ENCODE data around the gene ARHGAP23.

The ARHGAP23 gene

DNA sequence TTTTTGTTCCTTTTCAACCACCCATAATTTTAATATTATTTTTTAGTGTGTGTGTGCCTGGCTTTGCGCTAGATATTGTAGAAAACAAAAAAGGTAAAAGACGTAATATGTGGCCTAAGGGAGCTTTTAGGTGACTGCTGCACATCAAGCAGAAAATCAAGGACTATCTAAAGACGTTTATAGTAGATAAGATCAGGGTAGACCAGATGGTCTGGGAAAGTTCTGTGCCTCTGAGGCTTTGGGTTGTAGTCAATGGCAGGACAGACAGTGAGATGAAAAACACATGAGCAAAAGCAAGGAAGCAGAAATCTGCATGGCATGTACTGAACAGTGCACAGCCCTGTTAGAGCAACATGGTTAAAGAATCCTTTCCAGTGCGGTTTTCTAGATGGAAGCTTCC, 26.8 kb upstream of the ARHGAP23 start:
- ATAC-seq (ENCODE audit: low read depth) (no peak), DNase-seq (ENCODE audit: low spot score) (no peak)
- no peak overlapping the region for H3K4me3 ChIP-seq (ENCODE audit: severe bottlenecking)
- H3K27me3 ChIP-seq (ENCODE audit: insufficient read depth, poor library complexity, severe bottlenecking), result no peaks in the 10 kb centered on the region
- no peaks in the 10 kb centered on the region for H3K4me1 ChIP-seq (ENCODE audit: insufficient read depth, poor library complexity, severe bottlenecking)
- peaks cover 5% of the 10 kb centered on the region for H3K36me3 ChIP-seq (ENCODE audit: low read depth)
- TF ChIP-seq, protein P1, sequence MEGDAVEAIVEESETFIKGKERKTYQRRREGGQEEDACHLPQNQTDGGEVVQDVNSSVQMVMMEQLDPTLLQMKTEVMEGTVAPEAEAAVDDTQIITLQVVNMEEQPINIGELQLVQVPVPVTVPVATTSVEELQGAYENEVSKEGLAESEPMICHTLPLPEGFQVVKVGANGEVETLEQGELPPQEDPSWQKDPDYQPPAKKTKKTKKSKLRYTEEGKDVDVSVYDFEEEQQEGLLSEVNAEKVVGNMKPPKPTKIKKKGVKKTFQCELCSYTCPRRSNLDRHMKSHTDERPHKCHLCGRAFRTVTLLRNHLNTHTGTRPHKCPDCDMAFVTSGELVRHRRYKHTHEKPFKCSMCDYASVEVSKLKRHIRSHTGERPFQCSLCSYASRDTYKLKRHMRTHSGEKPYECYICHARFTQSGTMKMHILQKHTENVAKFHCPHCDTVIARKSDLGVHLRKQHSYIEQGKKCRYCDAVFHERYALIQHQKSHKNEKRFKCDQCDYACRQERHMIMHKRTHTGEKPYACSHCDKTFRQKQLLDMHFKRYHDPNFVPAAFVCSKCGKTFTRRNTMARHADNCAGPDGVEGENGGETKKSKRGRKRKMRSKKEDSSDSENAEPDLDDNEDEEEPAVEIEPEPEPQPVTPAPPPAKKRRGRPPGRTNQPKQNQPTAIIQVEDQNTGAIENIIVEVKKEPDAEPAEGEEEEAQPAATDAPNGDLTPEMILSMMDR (IDR thresholded peaks at IDR 0.05; ENCODE audit: poor library complexity, severe bottlenecking), result no peak
- no peaks in the 10 kb centered on the region for H3K9me3 ChIP-seq (ENCODE audit: severe bottlenecking)
- H3K27ac ChIP-seq (ENCODE audit: poor library complexity, severe bottlenecking), result no peak overlapping the region

DNA sequence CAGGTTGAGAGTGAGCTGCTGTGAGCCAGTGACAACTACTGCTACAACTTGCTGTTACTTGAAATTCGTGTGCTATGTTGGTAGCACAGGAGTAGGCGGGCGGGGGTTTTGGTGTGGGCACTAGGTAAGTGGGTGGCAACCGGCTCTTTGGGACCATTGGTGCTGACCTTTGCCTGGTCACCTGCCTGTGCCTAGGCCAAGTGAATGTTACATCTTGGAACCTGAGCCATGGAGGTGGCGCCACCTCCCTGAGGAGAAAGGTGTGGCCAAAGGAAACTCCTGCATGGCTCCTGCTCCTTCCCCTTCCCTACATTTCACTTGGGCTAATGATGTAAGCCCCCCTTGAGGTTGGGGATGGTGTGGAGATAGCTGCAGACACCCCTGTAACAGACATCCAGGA, 25.4 kb upstream of the ARHGAP23 start:
- Histone ChIP-seq H3K4me3 (ENCODE audit: severe bottlenecking) (no peak overlapping the region), H3K9me3 (ENCODE audit: severe bottlenecking) (no peaks in the 10 kb centered on the region), H3K27me3 (ENCODE audit: insufficient read depth, poor library complexity, severe bottlenecking) (no peaks in the 10 kb centered on the region), H3K27ac (ENCODE audit: poor library complexity, severe bottlenecking) (no peak overlapping the region), H3K36me3 (ENCODE audit: low read depth) (peaks cover 5% of the 10 kb centered on the region; the same call in 1 of the 2 replicates), H3K4me1 (ENCODE audit: insufficient read depth, poor library complexity, severe bottlenecking) (no peaks in the 10 kb centered on the region)
- TF ChIP-seq, protein P1 (IDR thresholded peaks at IDR 0.05; ENCODE audit: poor library complexity, severe bottlenecking), result no peak
- ATAC-seq (ENCODE audit: low read depth) (no peak), DNase-seq (ENCODE audit: low spot score) (no peak)

DNA sequence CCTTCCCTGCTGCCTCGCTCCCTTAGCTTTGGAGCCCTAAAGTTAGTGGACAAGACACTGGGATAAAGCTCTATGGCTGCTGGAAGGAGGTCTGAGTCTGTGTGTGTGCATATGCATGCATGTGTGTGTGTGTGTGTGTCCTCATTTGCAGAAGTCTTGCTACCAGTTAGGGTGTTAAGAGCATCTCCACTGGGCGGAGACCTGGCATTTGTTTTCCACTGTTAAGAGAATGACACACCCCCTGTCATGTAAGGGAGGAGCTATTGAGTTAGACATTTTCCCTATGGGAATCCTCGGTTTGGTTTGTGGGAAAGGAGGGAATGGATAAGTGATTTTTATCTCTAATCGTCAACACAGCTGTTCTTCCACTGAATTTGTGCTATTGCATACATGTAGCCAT, 24.8 kb upstream of the ARHGAP23 start:
- Histone ChIP-seq H3K27me3 (ENCODE audit: insufficient read depth, poor library complexity, severe bottlenecking) (no peaks in the 10 kb centered on the region), H3K9me3 (ENCODE audit: severe bottlenecking) (no peaks in the 10 kb centered on the region), H3K27ac (ENCODE audit: poor library complexity, severe bottlenecking) (no peak overlapping the region), H3K4me3 (ENCODE audit: severe bottlenecking) (no peak overlapping the region), H3K36me3 (ENCODE audit: low read depth) (peaks cover 5% of the 10 kb centered on the region; the same call in 1 of the 2 replicates), H3K4me1 (ENCODE audit: insufficient read depth, poor library complexity, severe bottlenecking) (no peaks in the 10 kb centered on the region)
- DNase-seq (ENCODE audit: low spot score) (no peak), ATAC-seq (ENCODE audit: low read depth) (no peak; the same call in 2 of the 3 replicates)
- TF ChIP-seq, protein P1 (IDR thresholded peaks at IDR 0.05; ENCODE audit: poor library complexity, severe bottlenecking), result no peak

DNA sequence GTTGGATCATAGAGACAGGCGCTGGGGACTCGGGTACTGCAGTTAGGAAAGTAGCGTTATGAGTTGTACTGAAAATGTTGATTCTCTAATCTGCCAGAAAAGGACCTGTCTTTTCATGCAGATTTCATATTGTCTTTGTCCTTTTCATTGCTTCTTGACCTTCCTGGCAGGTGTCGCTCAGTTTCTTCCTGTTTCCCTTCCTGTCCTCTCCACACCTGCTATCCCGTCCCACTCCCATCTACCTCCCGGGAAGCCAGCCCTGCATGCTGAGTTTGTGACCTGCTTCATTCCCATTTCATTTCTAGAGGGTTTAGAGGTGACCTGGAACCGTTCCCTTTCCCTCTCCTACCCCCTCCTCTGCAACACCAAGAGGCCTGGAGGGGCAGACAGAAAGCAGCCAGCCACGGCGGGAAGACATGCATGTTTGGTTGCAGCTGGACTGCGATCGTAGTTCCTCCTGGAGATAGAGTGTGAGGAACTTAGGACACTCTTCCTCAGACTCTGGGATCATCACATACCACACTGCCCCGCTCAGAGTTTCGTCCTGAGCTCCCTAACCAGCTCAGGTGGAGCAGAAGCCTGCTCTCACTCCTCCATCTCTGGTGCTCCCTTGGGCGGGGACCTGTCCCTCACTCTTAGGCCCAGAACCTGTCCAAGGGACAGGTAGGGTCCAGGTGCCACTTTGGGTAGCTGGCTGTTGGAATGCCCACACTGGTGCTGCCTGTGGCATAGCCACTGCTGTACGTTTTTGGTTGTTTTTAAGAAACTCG, 23.9 kb upstream of the ARHGAP23 start:
- no peak for ATAC-seq (ENCODE audit: low read depth)
- no peaks in the 10 kb centered on the region for H3K27me3 ChIP-seq (ENCODE audit: insufficient read depth, poor library complexity, severe bottlenecking)
- H3K36me3 ChIP-seq (ENCODE audit: low read depth), result peaks cover 3% of the 10 kb centered on the region; the same call in 1 of the 2 replicates
- no peaks in the 10 kb centered on the region for H3K9me3 ChIP-seq (ENCODE audit: severe bottlenecking)
- no peak for DNase-seq (ENCODE audit: low spot score)
- H3K4me3 ChIP-seq (ENCODE audit: severe bottlenecking), result no peak overlapping the region
- TF ChIP-seq, protein P1 (IDR thresholded peaks at IDR 0.05; ENCODE audit: poor library complexity, severe bottlenecking), result no peak
- H3K27ac ChIP-seq (ENCODE audit: poor library complexity, severe bottlenecking), result no peak overlapping the region
- no peaks in the 10 kb centered on the region for H3K4me1 ChIP-seq (ENCODE audit: insufficient read depth, poor library complexity, severe bottlenecking)

DNA sequence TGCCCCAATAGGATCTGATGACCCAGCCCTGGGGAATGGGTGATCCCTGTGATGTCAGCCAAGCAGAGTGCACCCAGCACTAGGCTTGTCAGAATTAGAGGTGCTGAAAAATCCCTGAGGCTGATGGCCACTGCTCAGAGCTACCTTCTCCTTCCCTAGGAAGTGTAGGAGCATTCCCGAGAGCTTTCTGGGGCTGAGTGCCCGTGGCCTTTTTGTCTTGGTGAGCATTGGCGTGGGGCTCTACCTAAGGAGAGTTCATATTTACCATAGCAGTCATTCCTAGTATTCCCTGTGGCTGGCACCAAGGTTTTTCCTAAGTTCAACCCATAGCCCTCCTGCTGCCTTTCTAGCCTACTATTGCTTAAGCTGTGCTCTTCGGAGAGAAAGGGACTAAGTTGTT, 22.6 kb upstream of the ARHGAP23 start:
- TF ChIP-seq, protein P1 (IDR thresholded peaks at IDR 0.05; ENCODE audit: poor library complexity, severe bottlenecking), result no peak
- DNase-seq (ENCODE audit: low spot score) (no peak), ATAC-seq (ENCODE audit: low read depth) (no peak)
- Histone ChIP-seq H3K9me3 (ENCODE audit: severe bottlenecking) (no peaks in the 10 kb centered on the region), H3K4me1 (ENCODE audit: insufficient read depth, poor library complexity, severe bottlenecking) (no peaks in the 10 kb centered on the region), H3K27me3 (ENCODE audit: insufficient read depth, poor library complexity, severe bottlenecking) (no peaks in the 10 kb centered on the region), H3K4me3 (ENCODE audit: severe bottlenecking) (no peak overlapping the region), H3K36me3 (ENCODE audit: low read depth) (no peaks in the 10 kb centered on the region), H3K27ac (ENCODE audit: poor library complexity, severe bottlenecking) (no peak overlapping the region)
